VCaP (cell line): ENCODE results near the gene ESM1.
"Not testable (repeated sequence)": the region's sequence is repeated elsewhere in the genome, so short reads cannot be mapped to it uniquely, and the experiment has no call there.

ENCODE experiments used
- H3K27ac ChIP-seq: fragments of 450-650 bp; 2 replicates; pipeline ENCODE4 v1.5.1; 2017
- TF ChIP-seq, protein P1 (sequence below): fragments of 450-650 bp; conservative IDR thresholded peaks from 2 replicates; pipeline ENCODE4 v1.5.1; 2017; ENCODE audit warnings: mild to moderate bottlenecking, moderate library complexity

Gene ESM1

DNA sequence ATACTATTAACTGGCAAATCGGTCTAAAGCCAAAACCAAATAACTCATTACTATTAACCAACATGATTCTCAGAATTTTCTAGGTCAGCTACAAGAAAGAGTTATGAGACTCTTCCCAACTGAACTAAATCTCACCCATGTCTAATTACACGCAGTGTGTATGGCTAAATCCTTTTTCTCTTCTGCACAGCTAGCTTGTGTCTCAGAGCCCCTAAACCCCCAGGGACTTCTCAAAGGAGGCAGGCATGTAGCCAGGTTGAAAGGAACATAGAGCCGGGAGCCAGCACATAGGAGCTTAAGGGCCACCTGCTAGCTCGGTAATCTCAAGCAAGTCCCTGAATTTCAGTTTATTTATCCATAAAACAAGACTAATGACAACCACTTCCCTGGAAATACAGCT, 36.4 kb upstream of the ESM1 start:
- H3K27ac ChIP-seq, result no peak overlapping the region
- TF ChIP-seq, protein P1, sequence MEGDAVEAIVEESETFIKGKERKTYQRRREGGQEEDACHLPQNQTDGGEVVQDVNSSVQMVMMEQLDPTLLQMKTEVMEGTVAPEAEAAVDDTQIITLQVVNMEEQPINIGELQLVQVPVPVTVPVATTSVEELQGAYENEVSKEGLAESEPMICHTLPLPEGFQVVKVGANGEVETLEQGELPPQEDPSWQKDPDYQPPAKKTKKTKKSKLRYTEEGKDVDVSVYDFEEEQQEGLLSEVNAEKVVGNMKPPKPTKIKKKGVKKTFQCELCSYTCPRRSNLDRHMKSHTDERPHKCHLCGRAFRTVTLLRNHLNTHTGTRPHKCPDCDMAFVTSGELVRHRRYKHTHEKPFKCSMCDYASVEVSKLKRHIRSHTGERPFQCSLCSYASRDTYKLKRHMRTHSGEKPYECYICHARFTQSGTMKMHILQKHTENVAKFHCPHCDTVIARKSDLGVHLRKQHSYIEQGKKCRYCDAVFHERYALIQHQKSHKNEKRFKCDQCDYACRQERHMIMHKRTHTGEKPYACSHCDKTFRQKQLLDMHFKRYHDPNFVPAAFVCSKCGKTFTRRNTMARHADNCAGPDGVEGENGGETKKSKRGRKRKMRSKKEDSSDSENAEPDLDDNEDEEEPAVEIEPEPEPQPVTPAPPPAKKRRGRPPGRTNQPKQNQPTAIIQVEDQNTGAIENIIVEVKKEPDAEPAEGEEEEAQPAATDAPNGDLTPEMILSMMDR, result no peak

DNA sequence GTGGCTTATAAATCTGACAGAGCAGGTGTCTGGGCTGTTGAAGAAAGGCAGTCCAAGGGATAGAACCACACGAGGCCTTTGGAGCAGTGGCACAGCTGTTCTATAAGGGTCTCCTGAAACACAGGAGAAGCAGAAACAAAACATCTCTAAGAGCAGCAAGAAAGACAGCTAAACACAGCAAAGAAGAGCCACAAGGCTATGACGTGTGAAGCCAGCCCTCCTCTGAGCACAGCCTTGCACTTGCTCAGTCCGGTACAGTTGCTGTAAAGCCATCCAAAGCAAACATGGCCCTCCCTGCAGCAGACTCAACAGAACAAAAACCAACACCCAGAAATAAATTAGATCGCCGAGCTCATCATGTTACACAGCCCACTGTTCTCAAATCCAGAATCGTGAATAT, 36.0 kb upstream of the ESM1 start:
- H3K27ac ChIP-seq, result no peak overlapping the region

DNA sequence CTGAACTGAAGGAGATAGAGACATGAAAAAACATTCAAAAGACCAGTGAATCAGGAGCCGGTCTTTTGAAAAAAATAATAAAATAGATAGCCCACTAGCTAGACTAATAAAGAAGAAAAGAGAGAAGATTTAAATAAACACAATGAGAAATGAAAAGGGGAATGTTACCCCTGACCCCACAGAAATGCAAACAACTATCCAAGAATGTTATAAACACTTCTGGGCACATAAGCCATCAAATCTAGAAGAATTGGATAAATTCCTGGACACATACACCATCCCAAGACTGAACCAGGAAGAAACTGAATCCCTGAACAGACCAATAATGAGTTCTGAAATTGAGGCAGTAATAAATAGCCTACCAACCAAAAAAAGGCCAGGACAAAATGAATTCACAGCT, 24.8 kb upstream of the ESM1 start:
- not testable (repeated sequence) for H3K27ac ChIP-seq

More for the DNA sequence above, 36.0 kb upstream of the ESM1 start:
- TF ChIP-seq, protein P1, result no peak

DNA sequence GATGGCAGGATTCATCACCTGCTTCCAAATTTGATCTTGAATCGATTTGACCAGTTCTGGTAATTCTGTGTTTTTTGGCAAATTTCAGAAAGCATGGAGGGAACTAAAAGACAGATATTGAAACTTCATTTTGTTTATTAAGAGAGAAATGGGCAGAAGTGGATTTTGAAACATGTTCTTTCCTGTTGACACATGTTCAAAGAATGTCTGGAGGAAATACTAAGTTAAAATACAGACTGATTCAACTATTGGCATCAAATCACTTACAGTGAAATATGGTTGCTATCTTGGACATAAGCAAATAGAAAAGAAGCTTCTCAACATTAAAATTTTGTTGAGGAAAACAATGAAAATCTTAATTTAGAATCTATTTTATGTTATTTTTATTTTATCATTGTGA, 19.3 kb upstream of the ESM1 start:
- TF ChIP-seq, protein P1, result no peak
- H3K27ac ChIP-seq, result no peak overlapping the region

DNA sequence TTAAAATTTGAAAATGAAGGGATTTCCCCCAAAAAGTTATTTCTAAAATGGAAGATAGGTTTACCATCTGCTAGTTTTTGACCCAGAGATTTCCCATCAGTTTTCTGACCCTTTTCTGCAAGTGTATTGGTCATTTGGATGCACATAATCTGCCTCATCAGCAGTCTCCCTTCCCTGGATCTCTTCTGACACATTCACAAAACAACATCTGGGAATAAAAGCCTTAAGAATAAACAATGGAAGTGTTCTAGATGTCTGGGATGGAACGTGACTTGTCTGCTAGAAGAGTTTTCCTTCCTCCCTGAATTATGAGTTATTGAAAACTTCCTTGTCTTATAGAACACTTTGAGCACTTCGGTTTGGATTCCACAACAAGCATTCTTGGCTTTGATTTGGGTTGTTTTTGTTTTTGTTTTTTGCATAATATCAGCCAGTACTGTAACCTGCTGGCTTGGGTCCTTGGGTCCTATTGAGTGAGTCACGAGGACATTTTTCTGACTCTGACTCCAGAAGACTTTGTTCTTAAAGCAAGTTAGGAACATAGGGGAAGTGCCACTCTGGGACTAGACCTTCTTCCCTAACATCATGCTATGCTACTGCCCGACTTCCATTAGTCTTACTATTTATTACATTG, 18.2 kb upstream of the ESM1 start:
- TF ChIP-seq, protein P1, result no peak
- no peak overlapping the region for H3K27ac ChIP-seq

DNA sequence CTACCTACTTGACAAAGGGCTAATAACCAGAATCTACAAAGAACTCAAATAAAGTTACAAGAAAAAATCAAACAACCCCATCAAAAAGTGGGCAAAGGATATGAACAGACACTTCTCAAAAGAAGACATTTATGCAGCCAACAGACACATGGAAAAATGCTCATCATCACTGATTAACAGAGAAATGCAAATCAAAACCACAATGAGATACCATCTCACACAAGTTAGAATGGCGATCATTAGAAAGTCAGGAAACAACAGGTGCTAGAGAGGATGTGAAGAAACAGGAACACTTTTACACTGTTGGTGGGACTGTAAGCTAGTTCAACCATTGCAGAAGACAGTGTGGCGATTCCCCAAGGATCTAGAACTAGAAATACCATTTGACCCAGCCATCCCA, 16.8 kb upstream of the ESM1 start:
- H3K27ac ChIP-seq, result not testable (repeated sequence)

DNA sequence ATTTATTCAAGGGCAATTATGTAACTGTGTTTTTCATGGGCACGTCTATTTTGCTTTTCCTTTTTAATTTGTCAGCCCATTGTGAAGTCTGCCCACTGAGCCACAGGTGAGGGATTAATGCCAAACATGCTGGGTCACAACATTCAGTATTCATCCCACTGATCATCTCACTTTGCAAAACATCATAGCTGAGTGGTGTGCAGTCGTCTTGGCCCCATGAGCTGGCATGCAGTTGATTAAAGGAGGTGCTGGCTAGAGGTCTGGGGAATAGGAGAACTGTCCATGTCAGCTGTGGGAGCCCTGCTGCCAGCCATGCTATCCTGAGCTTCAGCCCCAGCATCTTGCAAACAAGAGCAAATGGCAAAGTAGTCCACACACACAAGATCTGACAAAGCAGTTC, 11.7 kb upstream of the ESM1 start:
- TF ChIP-seq, protein P1, result no peak
- no peak overlapping the region for H3K27ac ChIP-seq

DNA sequence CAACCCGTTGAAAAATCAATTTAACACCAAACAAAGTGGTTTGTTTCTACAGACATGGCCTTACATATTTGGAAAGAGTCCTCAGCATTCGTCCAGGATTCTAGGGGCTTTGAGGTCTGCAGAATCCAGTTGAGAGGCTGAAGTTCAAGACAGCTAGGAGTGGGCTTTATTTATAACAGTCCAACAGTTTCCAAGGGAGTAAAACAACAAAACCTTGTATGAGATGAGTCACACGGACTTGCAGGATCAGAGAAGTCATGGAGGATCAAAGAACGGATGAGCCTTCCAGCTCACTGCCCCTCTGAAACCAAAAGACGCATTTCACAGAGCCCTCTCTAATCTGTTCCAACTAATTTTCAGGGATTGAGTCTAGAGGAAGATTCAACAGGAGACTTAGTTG, 11.1 kb upstream of the ESM1 start:
- TF ChIP-seq, protein P1, result no peak
- no peak overlapping the region for H3K27ac ChIP-seq

DNA sequence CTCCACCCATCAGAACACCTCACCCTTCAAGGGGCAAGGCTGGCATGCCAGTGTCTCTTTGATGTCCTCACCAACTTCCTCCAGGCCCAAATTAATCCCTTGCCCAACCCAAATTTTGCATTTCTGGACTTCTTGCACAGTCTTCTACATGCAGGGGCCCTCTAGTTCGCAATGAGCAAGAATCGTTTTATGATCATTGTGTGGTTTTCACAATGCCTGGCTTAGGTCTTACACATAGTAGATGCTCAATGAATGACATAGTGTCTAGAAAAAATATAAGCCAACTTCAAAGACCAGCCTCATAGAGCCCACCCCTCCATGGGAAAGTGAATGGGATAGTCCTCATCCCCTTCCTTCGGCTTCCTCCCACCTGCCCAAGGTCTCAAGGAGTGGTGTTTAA, 9.8 kb upstream of the ESM1 start:
- TF ChIP-seq, protein P1, result no peak
- H3K27ac ChIP-seq, result no peak overlapping the region
